Stimulated activated CD8-positive, alpha-beta memory T cell treated with anti-CD3 and anti-CD28 coated beads, Interleukin-15, amount 100 ng/mL, for 24 hours (primary cell): Measurements from ENCODE around the gene AR.

ENCODE experiments used
- DNase-seq: peaks from one replicate; pipeline ENCODE4 v3.0.0-alpha.2; 2020; ENCODE audit warnings: low read depth

AR gene

GRCh38 chrX:67730296-67730695 lies 186.5 kb downstream of the AR start:
- no peak for DNase-seq

GRCh38 chrX:67731061-67731460 lies 187.2 kb downstream of the AR start:
- no peak for DNase-seq

GRCh38 chrX:67732864-67733263 lies 189.0 kb downstream of the AR start:
- DNase-seq, result no peak

- no peak for DNase-seq
Measured at GRCh38 chrX:67734111-67734753, 190.4 kb downstream of the AR start.

GRCh38 chrX:67749536-67749935 lies 205.7 kb downstream of the AR start:
- DNase-seq, result no peak

GRCh38 chrX:67750694-67751093 lies 206.9 kb downstream of the AR start:
- no peak for DNase-seq

GRCh38 chrX:67759018-67759417 lies 215.2 kb downstream of the AR start:
- no peak for DNase-seq

- DNase-seq, result no peak
Measured at GRCh38 chrX:67777148-67777547, 233.3 kb downstream of the AR start.

- DNase-seq, result no peak
Measured at GRCh38 chrX:67779099-67779498, 235.3 kb downstream of the AR start.
